ENCODE results near the gene TM9SF4.

DNA sequence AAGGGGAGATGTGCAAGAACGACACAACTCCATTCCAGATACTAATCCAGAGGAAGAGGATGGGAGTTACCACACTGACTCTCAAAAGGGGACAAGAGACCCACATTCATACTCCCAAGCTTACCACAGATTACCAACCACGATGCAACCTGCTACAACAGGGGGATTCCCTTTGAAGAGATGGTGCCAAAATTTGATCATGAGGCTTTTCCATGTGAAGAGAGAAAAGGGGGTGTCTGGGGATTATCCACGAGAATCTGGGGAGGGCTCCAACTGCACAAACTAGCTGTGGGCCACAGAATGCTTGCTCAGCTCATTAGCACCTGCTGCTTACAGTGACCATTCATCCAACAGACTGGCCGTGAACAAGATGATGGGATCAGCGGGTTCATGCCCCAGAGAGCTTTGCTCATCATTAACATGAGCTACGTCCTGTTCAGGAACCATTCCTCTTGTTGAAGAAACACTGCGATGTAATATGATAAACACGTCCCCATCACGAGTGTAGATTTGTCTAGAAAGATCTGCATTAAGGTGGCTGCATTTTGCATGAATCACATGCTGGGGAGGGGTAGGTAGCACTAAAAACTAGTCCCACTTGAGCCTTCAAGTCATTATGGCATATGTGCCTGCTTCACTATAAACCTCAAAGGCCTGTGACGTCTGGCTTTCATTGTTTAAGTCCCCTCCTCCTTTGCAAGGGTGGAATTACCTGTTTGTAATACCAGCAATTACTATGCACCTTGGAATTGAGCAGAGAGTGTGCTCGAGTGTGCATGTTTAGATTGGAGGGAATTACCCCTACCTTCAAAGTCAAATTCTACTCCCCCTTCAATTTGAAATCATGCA is 94.1 kb downstream of the TM9SF4 start:
- TF ChIP-seq, protein P1, sequence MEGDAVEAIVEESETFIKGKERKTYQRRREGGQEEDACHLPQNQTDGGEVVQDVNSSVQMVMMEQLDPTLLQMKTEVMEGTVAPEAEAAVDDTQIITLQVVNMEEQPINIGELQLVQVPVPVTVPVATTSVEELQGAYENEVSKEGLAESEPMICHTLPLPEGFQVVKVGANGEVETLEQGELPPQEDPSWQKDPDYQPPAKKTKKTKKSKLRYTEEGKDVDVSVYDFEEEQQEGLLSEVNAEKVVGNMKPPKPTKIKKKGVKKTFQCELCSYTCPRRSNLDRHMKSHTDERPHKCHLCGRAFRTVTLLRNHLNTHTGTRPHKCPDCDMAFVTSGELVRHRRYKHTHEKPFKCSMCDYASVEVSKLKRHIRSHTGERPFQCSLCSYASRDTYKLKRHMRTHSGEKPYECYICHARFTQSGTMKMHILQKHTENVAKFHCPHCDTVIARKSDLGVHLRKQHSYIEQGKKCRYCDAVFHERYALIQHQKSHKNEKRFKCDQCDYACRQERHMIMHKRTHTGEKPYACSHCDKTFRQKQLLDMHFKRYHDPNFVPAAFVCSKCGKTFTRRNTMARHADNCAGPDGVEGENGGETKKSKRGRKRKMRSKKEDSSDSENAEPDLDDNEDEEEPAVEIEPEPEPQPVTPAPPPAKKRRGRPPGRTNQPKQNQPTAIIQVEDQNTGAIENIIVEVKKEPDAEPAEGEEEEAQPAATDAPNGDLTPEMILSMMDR (IDR thresholded peaks at IDR 0.05 in 4 of 5, conservative IDR thresholded peaks at IDR 0.05 in 1 of 5): no peak
- no peak for TF ChIP-seq POLR2A (IDR thresholded peaks at IDR 0.05)
